Measurements from ENCODE around the gene GJD3. TPM values are rescaled to one million over a fixed set of nuclear protein-coding genes. Genes with fewer than 3 reads are reported as not detected.
"Not testable (repeated sequence)": the region's sequence is repeated elsewhere in the genome, so short reads cannot be mapped to it uniquely, and the experiment has no call there.

The GJD3 gene
- total RNA-seq, 1 experiment from 2014 or later: 0.33 TPM

- ChIA-PET POLR2A (interaction anchor here (0.7 kb wide), 2 partner anchors 62 to 131 kb away, joined by 3 to 6 read pairs; no protein-coding TSS in a partner anchor), CTCF (interaction anchor here (1.0 kb wide), 1 partner anchor 15 kb away, joined by 3 read pairs; no protein-coding TSS in a partner anchor)
- no TSS peak for BruUV-seq (replicated peaks)
- no peak overlapping the region for H3K27ac ChIP-seq (ENCODE audit: low read length)
- in situ Hi-C loops (cut with HindIII; ENCODE audit: low pct_unique_long_range_greater_than_20kb, low sequenced_read_pairs) (no loop called here), intact Hi-C loops (cut with micrococcal nuclease; ENCODE audit: unreplicated experiment) (loop anchor here (10.0 kb wide), 1 partner anchor 105 kb away; the partner anchor contains the start of gene RARA)
- no peaks in the 10 kb centered on the region for H3K27me3 ChIP-seq (ENCODE audit: control insufficient read depth, insufficient read depth, low read length)
- H3K4me3 ChIP-seq (ENCODE audit: low read depth in 2 of 2, low read length in 2 of 2): no peak overlapping the region
- H3K36me3 ChIP-seq (ENCODE audit: control insufficient read depth, insufficient read depth, low read length): peaks cover 59% of the 10 kb centered on the region
- DNase-seq (ENCODE audit: low read depth, low spot score): no peak
- H3K9me3 ChIP-seq (ENCODE audit: control insufficient read depth, insufficient read depth, low read depth, low read length): no peaks in the 10 kb centered on the region
- ATAC-seq: no peak
- H3K4me1 ChIP-seq (ENCODE audit: control insufficient read depth, insufficient read depth, low read length): no peaks in the 10 kb centered on the region
- no peak for TF ChIP-seq POLR2AphosphoS5 (IDR thresholded peaks at IDR 0.05; ENCODE audit: low read depth, low read length)
- no peak for TF ChIP-seq SIN3A (IDR thresholded peaks at IDR 0.05; ENCODE audit: borderline replicate concordance, insufficient read depth, low read depth, low read length)
- TF ChIP-seq, protein P1, sequence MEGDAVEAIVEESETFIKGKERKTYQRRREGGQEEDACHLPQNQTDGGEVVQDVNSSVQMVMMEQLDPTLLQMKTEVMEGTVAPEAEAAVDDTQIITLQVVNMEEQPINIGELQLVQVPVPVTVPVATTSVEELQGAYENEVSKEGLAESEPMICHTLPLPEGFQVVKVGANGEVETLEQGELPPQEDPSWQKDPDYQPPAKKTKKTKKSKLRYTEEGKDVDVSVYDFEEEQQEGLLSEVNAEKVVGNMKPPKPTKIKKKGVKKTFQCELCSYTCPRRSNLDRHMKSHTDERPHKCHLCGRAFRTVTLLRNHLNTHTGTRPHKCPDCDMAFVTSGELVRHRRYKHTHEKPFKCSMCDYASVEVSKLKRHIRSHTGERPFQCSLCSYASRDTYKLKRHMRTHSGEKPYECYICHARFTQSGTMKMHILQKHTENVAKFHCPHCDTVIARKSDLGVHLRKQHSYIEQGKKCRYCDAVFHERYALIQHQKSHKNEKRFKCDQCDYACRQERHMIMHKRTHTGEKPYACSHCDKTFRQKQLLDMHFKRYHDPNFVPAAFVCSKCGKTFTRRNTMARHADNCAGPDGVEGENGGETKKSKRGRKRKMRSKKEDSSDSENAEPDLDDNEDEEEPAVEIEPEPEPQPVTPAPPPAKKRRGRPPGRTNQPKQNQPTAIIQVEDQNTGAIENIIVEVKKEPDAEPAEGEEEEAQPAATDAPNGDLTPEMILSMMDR (IDR thresholded peaks at IDR 0.05): no peak
- TF ChIP-seq REST (IDR thresholded peaks at IDR 0.05; ENCODE audit: insufficient read depth in 1 of 2, low read depth in 2 of 2, low read length in 1 of 2): no peak
- TF ChIP-seq TCF7L2 (IDR thresholded peaks at IDR 0.05; ENCODE audit: low read depth, low read length): no peak
Observed at GRCh38 chr17:40410082-40410481, 45.5 kb upstream of the GJD3 start.

DNA sequence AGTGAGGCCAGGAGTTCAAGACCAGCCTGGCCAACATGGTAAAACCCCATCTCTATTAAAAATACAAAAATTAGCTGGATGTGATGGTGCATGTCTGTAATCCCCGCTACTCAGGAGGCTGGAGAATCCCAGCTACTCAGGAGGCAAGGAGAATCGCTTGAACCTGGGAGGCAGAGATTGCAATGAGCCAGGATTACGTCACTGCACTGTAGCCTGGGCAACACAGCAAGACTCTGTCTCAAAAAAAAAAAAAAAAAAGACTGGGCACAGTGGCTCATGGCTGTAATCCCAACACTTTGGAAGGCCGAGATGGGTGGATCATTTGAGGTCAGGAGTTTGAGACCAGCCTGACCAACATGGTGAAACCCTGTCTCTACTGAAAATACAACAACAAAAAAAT is 45.0 kb upstream of the GJD3 start:
- not testable (repeated sequence) for BruUV-seq (replicated peaks)
- POLR2A ChIA-PET: interaction anchor here (0.7 kb wide), 1 partner anchor 63 kb away, joined by 6 read pairs; no protein-coding TSS in a partner anchor
- H3K36me3 ChIP-seq (ENCODE audit: control insufficient read depth, insufficient read depth, low read length): peaks cover 63% of the 10 kb centered on the region

DNA sequence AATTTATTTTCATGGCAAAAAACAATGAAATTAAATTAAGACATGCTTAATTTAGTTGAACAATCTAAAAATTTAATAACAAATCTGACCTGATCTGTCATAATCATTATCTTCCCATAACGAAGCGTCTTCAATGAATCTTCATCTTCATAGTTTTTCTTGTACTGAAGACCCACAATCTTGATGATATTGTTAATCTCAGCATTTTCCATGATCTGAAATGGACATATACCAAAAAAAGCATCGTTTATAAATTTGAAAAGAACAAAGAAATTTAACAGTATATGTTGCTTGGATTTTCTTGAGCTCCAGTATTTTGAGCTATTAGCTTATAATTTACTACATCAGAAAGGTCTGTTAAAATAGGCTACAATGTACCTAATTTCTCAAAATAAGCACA is 42.9 kb upstream of the GJD3 start:
- H3K4me3 ChIP-seq (ENCODE audit: low read depth in 2 of 2, low read length in 2 of 2): no peak overlapping the region
- DNase-seq (ENCODE audit: low read depth, low spot score) (no peak), ATAC-seq (no peak)
- no peaks in the 10 kb centered on the region for H3K27me3 ChIP-seq (ENCODE audit: control insufficient read depth, insufficient read depth, low read length)
- H3K9me3 ChIP-seq (ENCODE audit: control insufficient read depth, insufficient read depth, low read depth, low read length): no peaks in the 10 kb centered on the region
- TF ChIP-seq TCF7L2 (IDR thresholded peaks at IDR 0.05; ENCODE audit: low read depth, low read length): no peak
- TF ChIP-seq SIN3A (IDR thresholded peaks at IDR 0.05; ENCODE audit: borderline replicate concordance, insufficient read depth, low read depth, low read length): no peak
- TF ChIP-seq POLR2AphosphoS5 (IDR thresholded peaks at IDR 0.05; ENCODE audit: low read depth, low read length): no peak
- TF ChIP-seq, protein P1 (IDR thresholded peaks at IDR 0.05): no peak
- ChIA-PET POLR2A (interaction anchor here (0.7 kb wide), 1 partner anchor 10 kb away, joined by 3 read pairs; no protein-coding TSS in a partner anchor), CTCF (interaction anchor here (0.7 kb wide), 2 partner anchors 10 to 155 kb away, joined by 3 read pairs; no protein-coding TSS in a partner anchor)
- BruUV-seq (replicated peaks): no TSS peak
- in situ Hi-C loops (cut with HindIII; ENCODE audit: low pct_unique_long_range_greater_than_20kb, low sequenced_read_pairs) (no loop called here), intact Hi-C loops (cut with micrococcal nuclease; ENCODE audit: unreplicated experiment) (no loop called here)
- H3K36me3 ChIP-seq (ENCODE audit: control insufficient read depth, insufficient read depth, low read length): peaks cover 74% of the 10 kb centered on the region
- no peaks in the 10 kb centered on the region for H3K4me1 ChIP-seq (ENCODE audit: control insufficient read depth, insufficient read depth, low read length)
- no peak overlapping the region for H3K27ac ChIP-seq (ENCODE audit: low read length)

More for the DNA sequence above, 45.0 kb upstream of the GJD3 start:
- intact Hi-C loops (cut with micrococcal nuclease; ENCODE audit: unreplicated experiment); H3K27me3 ChIP-seq (ENCODE audit: control insufficient read depth, insufficient read depth, low read length); H3K27ac ChIP-seq (ENCODE audit: low read length); CTCF ChIA-PET; ATAC-seq; H3K4me1 ChIP-seq (ENCODE audit: control insufficient read depth, insufficient read depth, low read length); DNase-seq (ENCODE audit: low read depth, low spot score); H3K9me3 ChIP-seq (ENCODE audit: control insufficient read depth, insufficient read depth, low read depth, low read length); H3K4me3 ChIP-seq (ENCODE audit: low read depth in 2 of 2, low read length in 2 of 2); in situ Hi-C loops (cut with HindIII; ENCODE audit: low pct_unique_long_range_greater_than_20kb, low sequenced_read_pairs): not testable (repeated sequence)
